Fibroblast of skin of right quadriceps (primary cell): ENCODE results near the gene MATK.
"Not testable (repeated sequence)": the region's sequence is repeated elsewhere in the genome, so short reads cannot be mapped to it uniquely, and the experiment has no call there.

Experiments used
- DNase-seq: peaks from one replicate; pipeline ENCODE4 v3.0.0-alpha.2; 2013

The MATK gene

DNA sequence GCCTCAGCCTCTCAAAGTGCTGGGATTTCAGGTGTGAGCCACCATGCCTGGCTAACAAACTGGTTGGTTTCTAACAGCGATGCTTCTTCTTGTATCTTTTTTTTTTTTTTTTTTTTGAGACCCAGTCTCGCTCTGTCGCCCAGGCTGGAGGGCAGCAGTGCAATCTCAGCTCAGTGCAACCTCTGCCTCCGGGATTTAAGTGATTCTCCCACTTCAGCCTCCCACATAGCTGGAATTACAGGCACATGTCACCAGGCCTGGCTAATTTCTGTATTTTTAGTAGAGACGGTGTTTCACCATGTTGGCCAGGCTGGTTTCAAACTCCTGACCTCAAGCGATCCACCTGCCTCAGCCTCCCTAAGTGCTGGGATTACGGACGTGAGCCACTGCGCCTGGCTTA lies 30.0 kb upstream of the MATK start:
- not testable (repeated sequence) for DNase-seq

DNA sequence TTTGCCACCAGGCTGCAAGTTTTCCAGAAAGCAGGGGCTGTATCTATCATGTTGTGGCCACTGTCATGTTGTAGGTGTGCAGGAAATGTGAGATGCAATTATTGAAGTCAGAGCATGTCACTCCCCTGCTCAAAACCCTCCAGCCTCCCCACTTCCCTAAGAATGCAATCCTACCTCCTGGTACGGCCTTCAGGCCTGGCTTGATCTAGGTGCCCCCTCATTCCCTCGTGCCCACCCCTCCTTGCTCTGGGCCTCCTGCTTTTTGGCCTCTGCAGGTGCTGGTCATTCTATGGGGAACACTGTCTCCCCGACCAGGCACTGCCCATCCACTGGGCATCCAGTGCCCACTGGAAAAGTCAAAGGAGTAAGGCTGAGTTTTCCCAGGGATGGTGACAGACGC lies 28.5 kb upstream of the MATK start:
- no peak for DNase-seq

DNA sequence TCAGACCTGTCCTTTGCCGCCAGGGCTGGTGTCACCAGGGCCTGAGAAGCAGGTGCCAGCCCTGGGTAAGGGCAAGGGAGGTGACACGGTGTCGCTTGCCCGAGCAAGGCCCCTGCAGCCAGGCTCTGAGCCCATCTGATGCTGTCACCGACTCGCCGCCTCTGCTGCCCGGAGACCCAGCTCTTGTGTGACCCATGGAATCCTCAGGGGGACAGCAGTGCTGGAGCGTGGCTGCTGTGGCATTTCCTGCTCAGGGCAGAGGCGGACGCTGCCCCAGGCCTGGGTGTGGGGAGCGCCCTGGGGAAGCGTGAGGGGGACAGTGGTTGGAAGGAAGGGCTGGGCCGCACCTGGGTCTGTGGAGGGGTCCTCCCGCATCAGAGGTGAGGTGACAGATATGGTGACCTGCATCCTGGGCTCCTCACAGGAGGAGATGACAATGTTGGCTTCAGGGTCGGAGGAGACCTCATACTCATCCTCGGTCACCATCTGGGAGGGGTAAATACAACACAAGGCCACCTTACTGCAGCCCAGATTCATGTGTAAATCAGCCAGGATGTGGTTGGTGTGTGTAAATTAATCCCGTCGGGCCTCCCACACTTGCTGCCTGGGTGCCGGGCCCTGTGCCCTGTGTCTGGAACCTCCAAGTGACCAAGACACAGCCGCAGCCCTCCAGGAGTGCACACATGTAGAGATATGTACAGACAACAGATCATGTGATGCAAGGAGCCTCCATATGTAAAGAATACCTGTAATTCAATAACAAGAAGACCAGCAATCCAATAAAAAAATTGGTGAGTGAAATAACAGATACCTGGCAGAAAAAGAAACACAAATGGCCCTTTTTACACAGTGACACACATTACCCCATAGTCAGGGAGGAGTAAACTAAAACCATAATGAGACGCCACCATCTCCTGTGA lies 27.6 kb upstream of the MATK start:
- DNase-seq = no peak

- no peak for DNase-seq
Measured at GRCh38 chr19:3810708-3811355, 24.7 kb upstream of the MATK start.

DNA sequence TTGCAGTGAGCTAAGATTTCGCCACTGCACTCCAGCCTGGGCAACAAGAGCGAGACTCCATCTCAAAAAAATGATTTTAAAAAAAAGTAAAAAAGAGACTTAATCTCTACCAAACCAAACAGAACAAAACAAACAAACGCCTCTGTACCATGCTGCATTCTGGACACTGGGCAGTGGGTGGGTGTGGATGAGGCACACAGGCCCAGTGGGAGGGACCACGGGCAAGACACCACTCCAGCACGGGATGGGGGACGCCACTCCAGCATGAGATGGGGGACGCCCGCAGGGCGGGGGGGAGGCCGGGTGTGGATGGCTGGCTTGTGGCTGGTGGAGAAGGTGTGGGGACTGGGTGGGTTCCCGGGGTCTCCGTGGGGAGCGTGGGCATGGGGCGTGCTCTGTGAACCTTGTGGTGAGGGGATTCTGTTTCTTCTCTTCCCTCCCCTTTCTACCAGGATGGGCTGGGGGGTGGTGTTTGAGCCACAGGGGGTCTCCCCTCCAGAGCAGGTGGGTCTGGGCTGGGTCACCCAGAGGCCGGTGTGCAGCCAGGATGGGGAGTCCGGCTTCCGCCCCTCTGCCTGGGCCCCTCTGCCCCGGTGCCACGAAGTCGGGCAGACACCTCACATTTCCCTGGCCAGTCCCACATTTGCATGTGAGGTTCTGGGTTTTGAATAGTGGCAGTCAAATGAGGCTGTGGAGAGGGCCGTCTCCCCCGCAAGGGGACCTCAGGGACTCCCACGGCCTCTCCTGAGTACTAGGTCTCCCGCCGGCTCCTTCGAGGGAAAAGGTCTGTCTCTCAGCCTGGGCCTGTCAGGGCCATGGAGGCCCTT lies 23.9 kb upstream of the MATK start:
- no peak for DNase-seq

DNA sequence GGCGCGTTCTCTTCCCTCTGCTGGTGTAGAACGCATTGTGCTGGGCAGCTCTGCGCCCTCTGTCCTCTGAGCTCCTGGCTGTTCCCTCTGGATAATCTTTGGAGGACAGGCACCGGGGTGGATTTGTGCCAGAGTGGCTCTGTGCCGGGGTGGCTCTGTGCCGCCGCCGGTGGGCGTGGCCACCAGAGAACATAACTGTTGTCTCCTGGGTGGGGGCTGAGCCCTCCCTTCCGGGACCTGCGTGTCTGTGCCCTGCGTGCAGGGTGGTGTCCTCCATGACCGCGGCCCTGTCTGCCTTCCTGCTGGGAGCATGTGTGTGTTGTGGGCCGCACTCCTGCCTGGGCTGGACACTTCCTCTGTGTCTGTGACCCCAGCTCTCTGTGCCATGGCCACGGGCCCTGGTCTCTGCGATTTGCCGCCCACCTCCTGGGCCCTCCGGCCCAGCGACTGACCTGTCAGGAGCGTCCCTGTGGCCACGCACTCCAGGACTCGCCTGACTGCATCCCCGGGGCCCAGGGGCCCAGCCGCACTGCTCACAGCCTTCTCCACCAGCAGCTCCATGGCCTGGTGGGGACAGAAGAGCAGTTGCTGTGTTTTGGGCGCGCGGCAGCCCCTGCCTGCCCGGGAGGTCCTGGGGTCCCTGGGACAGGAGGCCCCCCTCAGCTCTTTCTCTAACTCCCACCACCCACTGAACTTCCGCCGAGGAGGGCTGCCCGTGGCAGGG lies 22.4 kb upstream of the MATK start:
- no peak for DNase-seq

DNA sequence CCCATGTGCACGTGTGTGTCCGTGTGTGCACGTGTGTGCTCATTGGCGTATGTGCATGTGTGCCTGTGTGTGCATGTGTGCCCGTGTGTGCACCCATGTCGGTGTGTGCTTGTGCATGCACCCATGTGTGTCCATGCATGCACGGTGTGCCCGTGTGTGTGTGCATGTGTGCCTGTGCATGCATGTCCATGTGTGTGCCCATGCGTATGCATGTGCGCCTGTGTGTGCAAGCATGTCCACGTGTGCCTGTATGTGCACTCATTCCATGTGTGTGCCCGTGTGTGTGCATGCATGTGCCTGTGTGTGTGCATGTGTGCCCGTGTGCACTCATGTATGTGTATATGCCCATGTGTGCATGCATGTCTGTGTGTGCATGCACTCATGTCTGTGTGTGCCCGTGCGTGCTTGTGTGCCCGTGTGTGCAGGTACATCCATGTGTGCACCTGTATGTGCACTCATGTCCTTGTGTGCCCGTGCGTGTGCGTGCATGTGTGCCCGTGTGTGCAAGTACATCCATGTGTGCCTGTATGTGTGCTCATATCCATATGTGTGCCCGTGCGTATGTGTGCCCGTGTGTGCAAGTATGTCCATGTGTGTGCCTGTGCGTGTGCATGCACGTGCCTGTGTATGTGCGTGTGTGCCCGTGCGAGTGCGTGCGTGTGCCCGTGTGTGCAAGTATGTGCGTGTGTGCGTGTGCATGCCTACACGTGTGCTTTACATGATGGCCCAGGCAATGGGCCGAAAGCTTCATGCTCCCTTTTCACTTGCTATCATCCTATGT lies 21.6 kb upstream of the MATK start:
- DNase-seq = no peak

- no peak for DNase-seq
Measured at GRCh38 chr19:3807131-3807480, 20.9 kb upstream of the MATK start.

GRCh38 chr19:3805859-3806258 lies 19.7 kb upstream of the MATK start:
- no peak for DNase-seq

- DNase-seq = no peak
Measured at GRCh38 chr19:3804429-3804828, 18.2 kb upstream of the MATK start.

GRCh38 chr19:3803986-3804385 lies 17.8 kb upstream of the MATK start:
- DNase-seq = no peak

DNA sequence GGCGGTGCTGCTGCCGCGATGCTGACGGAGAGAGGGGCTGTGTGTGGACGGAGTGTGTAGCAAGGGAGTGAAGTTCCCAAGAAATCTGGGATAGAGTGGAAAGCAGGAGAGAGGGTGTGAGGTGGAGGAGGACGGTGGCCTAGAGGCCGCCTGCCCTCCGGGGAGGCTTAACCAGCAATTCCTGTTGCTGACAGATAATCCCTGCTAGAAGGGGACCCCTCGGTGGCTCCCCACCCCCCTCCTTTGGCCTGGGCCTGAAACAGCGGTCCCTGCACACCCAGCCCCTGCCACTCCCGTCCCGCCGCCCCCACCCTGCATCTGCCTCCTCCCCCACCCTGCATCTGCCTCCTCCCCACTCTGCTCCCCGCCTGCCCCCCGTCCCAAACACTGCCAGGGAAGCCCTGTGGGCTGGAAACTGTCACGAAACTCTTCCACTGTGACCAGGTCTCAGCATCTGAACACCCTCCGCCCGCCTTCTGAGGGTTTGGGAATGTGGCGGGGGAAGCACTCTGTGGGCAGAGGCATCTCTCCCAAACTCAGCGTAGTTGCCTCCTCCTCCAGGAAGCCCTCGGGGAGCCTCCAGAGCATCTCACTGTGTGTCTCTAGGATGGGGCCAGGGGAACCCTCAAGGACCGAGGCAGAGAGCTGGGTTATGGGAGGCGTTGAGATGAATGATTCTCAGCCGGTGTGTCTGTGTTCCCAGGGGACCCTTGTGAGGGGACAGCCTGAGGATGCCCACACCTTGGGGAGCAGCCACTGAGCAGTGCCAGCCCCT lies 17.1 kb upstream of the MATK start:
- DNase-seq = no peak

DNA sequence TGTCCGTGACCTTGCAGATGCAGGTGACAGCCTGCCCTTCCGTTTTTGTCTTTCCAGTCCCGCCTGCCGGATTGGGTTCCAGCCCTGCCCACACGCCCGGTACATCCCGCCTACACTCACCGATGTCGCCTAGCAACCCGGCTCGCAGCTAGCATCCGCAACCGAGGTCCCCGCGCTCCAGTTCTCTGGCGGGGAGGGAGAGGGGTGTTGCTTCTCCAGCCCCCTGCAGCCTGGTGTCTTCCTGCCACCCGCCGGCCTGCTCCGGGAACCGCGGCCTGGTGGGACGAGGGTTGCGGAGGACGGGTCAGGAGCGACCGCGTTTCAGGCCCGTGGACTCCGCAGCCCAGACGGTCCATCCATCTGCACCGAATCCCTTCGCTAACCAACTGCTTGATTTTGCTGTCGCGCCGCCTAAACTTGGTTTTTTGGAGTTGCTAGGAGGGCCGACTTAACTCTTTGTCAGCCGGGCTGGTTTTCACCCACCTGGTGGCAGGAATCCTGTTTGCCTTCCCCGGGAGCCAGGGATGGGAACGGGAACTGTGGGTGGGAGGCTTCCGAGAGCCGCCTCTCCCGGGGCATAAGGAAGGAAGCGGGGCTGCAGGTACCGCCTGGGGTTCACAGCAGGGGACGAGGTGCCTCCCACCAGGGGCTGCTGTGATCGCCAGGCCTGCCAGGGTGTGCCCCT lies 15.4 kb upstream of the MATK start:
- no peak for DNase-seq

DNA sequence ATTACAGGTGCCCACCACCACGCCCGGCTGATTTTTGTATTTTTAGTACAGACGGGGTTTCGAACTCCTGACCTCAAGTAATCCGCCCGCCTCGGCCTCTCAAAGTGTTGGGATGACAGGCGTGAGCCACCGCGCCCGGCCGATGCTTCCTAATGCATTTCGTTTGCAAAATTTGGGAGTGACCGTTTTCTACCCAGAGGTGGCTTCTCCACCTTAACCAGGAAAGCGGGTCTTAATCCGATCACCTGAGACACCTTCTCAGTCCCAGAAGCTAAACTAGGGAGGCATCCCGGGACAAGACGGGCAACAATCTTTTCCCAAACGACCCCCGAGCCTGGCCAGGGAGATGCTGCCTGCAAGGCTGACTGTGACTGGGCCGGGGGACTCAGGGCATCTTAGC lies 14.8 kb upstream of the MATK start:
- no peak for DNase-seq

DNA sequence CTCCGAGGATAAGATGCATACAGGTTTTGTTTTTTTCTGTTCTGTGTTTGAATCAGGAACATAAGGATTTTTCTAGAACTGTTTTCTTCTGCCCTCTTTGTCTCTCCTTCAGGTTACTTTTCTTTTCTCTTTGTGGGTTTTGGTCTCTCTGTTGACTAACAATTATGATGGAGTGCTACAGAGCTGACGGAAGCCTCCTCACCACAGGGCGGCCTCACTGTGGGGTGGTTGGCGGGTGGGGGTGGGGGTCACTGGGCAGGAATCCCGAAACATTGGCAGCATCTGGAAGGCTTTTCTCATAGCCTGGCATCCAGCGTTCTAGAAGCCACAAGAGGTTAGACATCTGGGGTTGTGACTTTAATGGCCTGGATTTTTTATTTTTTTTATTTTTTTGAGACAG lies 12.0 kb upstream of the MATK start:
- no peak for DNase-seq

DNA sequence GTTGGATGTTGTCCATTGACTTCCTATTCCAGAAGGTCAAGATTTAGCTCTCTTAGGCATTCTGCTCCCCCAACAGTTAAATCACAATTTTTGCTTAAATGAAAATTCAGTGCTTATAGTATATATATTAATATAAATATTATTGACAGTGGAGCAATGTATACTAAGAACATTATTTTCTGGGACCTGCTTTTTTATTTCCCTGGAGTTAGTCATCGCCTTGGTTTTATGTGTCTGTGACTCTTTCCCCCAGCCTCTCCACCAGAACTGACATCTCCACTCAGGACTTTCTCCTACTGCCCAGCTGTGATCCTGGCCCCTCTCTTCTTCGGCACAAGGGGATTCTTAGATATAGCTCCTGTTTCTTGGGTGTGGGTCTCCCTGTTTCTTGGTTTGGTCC lies 10.2 kb upstream of the MATK start:
- no peak for DNase-seq

DNA sequence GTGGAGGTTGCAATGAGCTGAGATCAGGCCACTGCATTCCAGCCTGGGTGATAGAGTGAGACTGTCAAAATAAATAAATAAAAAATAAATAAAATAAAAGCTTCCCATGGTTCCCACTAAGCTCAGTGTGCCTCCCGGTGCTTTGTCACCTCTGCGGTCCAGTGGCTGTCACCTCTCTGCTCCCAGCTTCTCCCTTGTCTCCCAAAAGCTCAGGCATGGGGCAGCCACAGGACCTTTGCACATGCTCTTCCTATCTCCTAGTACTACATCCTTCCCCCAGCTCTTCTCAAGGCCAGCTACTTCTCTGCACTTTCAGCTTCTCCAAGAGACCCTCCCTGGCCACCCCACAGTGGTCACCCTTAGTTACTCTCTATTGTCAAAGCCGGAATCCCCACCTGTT lies 7.6 kb upstream of the MATK start:
- DNase-seq = no peak

DNA sequence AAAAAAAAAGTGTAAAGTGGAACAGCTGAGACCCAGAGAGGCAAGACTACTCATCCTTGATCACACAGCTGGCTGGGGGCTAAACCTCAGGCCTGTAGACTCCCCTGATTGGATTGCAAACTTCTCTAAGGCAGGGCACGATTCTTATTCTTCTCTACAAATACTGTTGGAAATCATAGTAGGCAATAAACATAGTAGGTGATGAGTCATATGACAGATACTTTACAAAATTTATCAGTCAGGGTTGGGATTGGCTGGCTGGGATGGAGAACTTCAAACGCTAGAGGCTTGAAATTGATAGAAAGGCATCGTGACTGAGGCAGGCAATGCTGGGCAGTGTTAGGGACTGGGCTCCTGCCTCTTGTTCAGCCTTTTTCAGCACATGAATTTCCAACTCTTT lies 5.9 kb upstream of the MATK start:
- DNase-seq = no peak

DNA sequence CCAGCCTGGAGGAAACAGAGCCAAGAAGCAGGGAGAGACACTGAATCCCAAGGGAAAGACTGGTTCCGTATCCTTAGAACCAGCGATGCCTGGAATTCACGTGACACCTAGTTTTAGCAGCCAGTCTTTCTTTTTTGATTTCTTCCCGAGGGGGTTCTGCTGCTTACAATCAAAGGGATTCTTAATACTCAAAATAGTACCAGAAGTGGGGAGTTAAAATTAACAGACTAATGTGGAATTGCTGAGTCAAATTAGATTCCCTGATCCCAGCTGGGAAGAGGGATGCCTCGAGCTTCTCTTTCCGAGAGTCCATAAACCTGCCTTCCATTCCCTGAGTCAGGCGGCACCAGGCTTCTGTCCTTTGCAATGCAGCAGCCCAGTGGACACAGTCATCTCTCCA lies 4.8 kb upstream of the MATK start:
- no peak for DNase-seq

GRCh38 chr19:3790209-3790734 lies 4.1 kb upstream of the MATK start:
- DNase-seq = no peak
